GM12878 (cell line): ENCODE results near the gene MEGF6.

ENCODE experiments used
- NFIC ChIP-seq: IDR thresholded peaks from 2 replicates; pipeline ENCODE4 v1.6.1; 2012; ENCODE audit warnings: low read depth, mild to moderate bottlenecking, inconsistent platforms, low read length, moderate library complexity
- POLR2A ChIP-seq: IDR thresholded peaks from 2 replicates; pipeline ENCODE4 v1.6.1; 2011; ENCODE audit warnings: low read depth, mild to moderate bottlenecking, low read length
- SP1 ChIP-seq: IDR thresholded peaks from one replicate; pipeline ENCODE4 v1.6.1; 2011; ENCODE audit warnings: low read depth, low read length
- ZNF274 ChIP-seq: IDR thresholded peaks from one replicate; pipeline ENCODE4 v1.8.0; 2011; ENCODE audit not compliant: insufficient read length, insufficient read depth

DNA sequence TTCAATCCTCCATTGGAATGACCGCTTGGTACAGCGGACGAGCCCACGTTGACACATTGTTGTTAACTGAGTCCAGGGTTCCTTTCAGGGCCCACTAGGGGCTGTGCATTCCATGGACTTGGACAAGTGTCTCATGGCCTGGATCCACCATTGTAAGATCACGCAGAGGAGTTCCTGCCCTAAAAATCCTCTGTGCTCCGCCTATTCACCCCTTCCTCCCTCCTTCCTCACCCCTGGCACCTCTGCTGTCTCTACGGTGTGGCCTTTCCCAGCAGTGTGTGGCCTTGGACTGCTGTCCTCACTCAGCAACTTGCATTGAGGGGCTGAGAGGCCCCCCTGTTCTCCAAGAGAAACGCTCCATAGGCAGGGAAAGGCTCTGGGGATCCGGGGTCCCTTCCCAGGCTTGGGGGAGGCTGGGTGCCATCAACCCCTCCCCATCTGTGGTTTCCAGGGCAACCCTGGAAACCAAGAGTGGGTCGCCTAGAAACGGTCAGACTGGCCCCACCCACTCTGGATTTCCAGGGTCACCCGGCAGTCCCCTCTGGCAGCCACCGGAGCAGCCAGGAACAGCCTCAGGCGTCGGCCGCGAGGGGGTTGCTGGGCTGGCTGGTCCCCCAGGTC lies 50.9 kb downstream of the MEGF6 start:
- TF ChIP-seq SP1 (no peak), ZNF274 (no peak), NFIC (no peak), POLR2A (no peak)
